K562 (cell line): Measurements from ENCODE around the gene ATF7IP. TPM values are rescaled to one million over a fixed set of nuclear protein-coding genes. Genes with fewer than 3 reads are reported as not detected.
A peak's percentile ranks its signal among the peaks of the same experiment; 100 is the strongest.

Experiments used
- ATAC-seq: fragments of 200-7000 bp; cut with Tn5 transposase; 3 replicates; pipeline ENCODE4 v1.9.1; 2020; ENCODE audit warnings: moderate library complexity
- BruUV-seq: library from RNA; stranded (reverse); fragments of 400-500 nt; replicated peaks from 2 replicates; lab custom pipeline; 2021; lab: Mats Ljungman, UMichigan
- CTCF ChIA-PET: fragments of 300-600 bp; formaldehyde crosslinking; extraction: SDS; loops from one replicate; lab custom pipeline; 2021; ENCODE audit warnings: low intra/inter-chr PET ratio; lab: Yijun Ruan, JAX
- POLR2A ChIA-PET: fragments of 300-600, 350-650 bp; sonication (Branson Sonifier 250); formaldehyde crosslinking; extraction: SDS; loops from one replicate; lab custom pipeline; 2021; ENCODE audit warnings: antibody characterized with exemption, inconsistent platforms; lab: Yijun Ruan, JAX
- DNase-seq, 4 experiments: peaks; one replicate each; pipeline versions ENCODE4 v3.0.0 to v3.0.0-alpha.2; 2011 to 2018; ENCODE audit warnings: low spot score in 3 of 4, mixed read lengths in 3 of 4; ENCODE audit errors: extremely low read depth in 1 of 4
- FAIRE-seq: peaks from 2 replicates; lab custom pipeline; 2011; peaks lifted over from hg19 to GRCh38; lab: Jason Lieb, UNC
- H2AFZ ChIP-seq: 2 replicates; pipeline ENCODE4 v1.6.0; 2011; ENCODE audit warnings: low read depth, low read length, control low read depth, inconsistent platforms
- H3K27ac ChIP-seq: fragments of 200-600 bp; 3 replicates; pipeline ENCODE4 v1.8.0; 2011; ENCODE audit warnings: low read depth, mild to moderate bottlenecking, control low read depth, inconsistent platforms, low read length, moderate library complexity, mixed read lengths; ENCODE audit errors: extremely low read depth
- H3K27me3 ChIP-seq, 2 experiments: fragments of 300-600 bp in 1 of 2; 2 replicates in 1 of 2; 3 replicates in 1 of 2; pipeline versions ENCODE4 v1.6.0 to v1.8.0; 2011; ENCODE audit warnings: inconsistent platforms in 2 of 2, low read length in 2 of 2, mild to moderate bottlenecking in 1 of 2, mixed read lengths in 1 of 2, moderate library complexity in 1 of 2; ENCODE audit not compliant: control insufficient read depth in 2 of 2, insufficient read depth in 2 of 2
- H3K36me3 ChIP-seq: fragments of 300-600 bp; 3 replicates; pipeline ENCODE4 v1.8.0; 2011; ENCODE audit warnings: mild to moderate bottlenecking, low read length, inconsistent platforms; ENCODE audit not compliant: control insufficient read depth, insufficient read depth
- H3K4me1 ChIP-seq, 2 experiments: fragments of 200-600 bp in 1 of 2; replicated peaks in 1 of 2; 2 replicates in 1 of 2; 3 replicates in 1 of 2; pipeline versions ENCODE4 v1.5.1 to v1.8.0; 2011; ENCODE audit warnings: inconsistent platforms in 2 of 2, low read length in 2 of 2, mild to moderate bottlenecking in 1 of 2, mixed read lengths in 1 of 2, moderate library complexity in 1 of 2; ENCODE audit not compliant: control insufficient read depth in 2 of 2, insufficient read depth in 2 of 2
- H3K4me2 ChIP-seq: 2 replicates; pipeline ENCODE4 v1.6.1; 2011; ENCODE audit warnings: low read length, control low read depth, inconsistent platforms, mixed read lengths; ENCODE audit not compliant: insufficient read depth
- H3K4me3 ChIP-seq: fragments of 200-600 bp; sonication (generic), shearing (Covaris generic); 2 replicates; pipeline ENCODE4 v1.5.1; 2016; ENCODE audit warnings: control low read depth, inconsistent platforms
- H3K79me2 ChIP-seq: fragments of 200-600 bp; 3 replicates; pipeline ENCODE4 v1.8.0; 2011; ENCODE audit warnings: low read length, inconsistent platforms; ENCODE audit not compliant: control insufficient read depth, insufficient read depth
- H3K9ac ChIP-seq, 2 experiments: 2 replicates each; pipeline versions ENCODE4 v1.6.0 to v1.6.1; 2011; ENCODE audit warnings: low read depth in 2 of 2, low read length in 2 of 2, control low read depth in 1 of 2, inconsistent platforms in 1 of 2, mild to moderate bottlenecking in 1 of 2, mixed read lengths in 1 of 2; ENCODE audit not compliant: insufficient read depth in 1 of 2
- H3K9me1 ChIP-seq: one replicate; pipeline ENCODE4 v1.6.0; 2011; ENCODE audit warnings: inconsistent platforms, mild to moderate bottlenecking, low read length, moderate library complexity; ENCODE audit not compliant: control insufficient read depth, insufficient read depth
- H3K9me3 ChIP-seq: replicated peaks from 2 replicates; pipeline ENCODE4 v1.5.1; 2011; ENCODE audit warnings: low read depth, low read length, inconsistent platforms; ENCODE audit not compliant: control insufficient read depth, insufficient read depth
- H4K20me1 ChIP-seq: replicated peaks from 2 replicates; pipeline ENCODE4 v1.6.1; 2011; ENCODE audit warnings: low read length, inconsistent platforms, mixed read lengths; ENCODE audit not compliant: control insufficient read depth, insufficient read depth
- CHD4 ChIP-seq: fragments of 200-600 bp; sonication (generic); IDR thresholded peaks from 3 replicates; pipeline ENCODE4 v1.6.1; 2012; ENCODE audit warnings: low read depth, mild to moderate bottlenecking, mixed read lengths, low read length, inconsistent platforms; ENCODE audit not compliant: insufficient read depth, insufficient replicate concordance, poor library complexity, severe bottlenecking
- EGR1 ChIP-seq: fragments of 450-650 bp; conservative IDR thresholded peaks from 2 replicates; pipeline ENCODE4 v1.6.1; 2017; ENCODE audit warnings: mild to moderate bottlenecking
- MTA3 ChIP-seq: fragments of 450-650 bp; formaldehyde crosslinking; IDR thresholded peaks from 2 replicates; pipeline ENCODE4 v1.6.1; 2017; ENCODE audit warnings: mild to moderate bottlenecking, borderline replicate concordance
- NCOA4 ChIP-seq: fragments of 450-650 bp; IDR thresholded peaks from 2 replicates; pipeline ENCODE4 v1.6.1; 2018; ENCODE audit warnings: mild to moderate bottlenecking; ENCODE audit not compliant: partially characterized antibody
- NR1H2 ChIP-seq: sonication (generic); formaldehyde crosslinking; IDR thresholded peaks from 2 replicates; pipeline ENCODE4 v1.4.0; 2020; ENCODE audit warnings: mild to moderate bottlenecking, missing genetic modification reagents
- POLR2B ChIP-seq: fragments of 450-650 bp; IDR thresholded peaks from 2 replicates; pipeline ENCODE4 v1.6.1; 2018; ENCODE audit warnings: low read depth; ENCODE audit not compliant: partially characterized antibody
- SNRNP70 ChIP-seq: fragments of 200-400 bp; formaldehyde crosslinking; optimal IDR thresholded peaks from 2 replicates; pipeline ENCODE3; 2017; ENCODE audit warnings: low read depth, low read length
- YBX1 ChIP-seq: fragments of 450-650 bp; IDR thresholded peaks from 2 replicates; pipeline ENCODE4 v1.7.1; 2016; ENCODE audit warnings: mild to moderate bottlenecking
- ZBTB17 ChIP-seq: fragments of 450-650 bp; formaldehyde crosslinking; IDR thresholded peaks from 2 replicates; pipeline ENCODE4 v1.4.0; 2020; ENCODE audit warnings: mild to moderate bottlenecking
- WGBS: fragments of 100-300 bp; shearing (Covaris generic); methylation state at CpG from one replicate; pipeline ENCODE4 v1.1.6; 2016; ENCODE audit warnings: low coverage, mixed read lengths; ENCODE audit not compliant: insufficient coverage; ENCODE audit errors: missing lambda C conversion rate; 5-methylcytosine and 5-hydroxymethylcytosine counted together
- in situ Hi-C: fragments of 300-500 bp; cut with MboI; formaldehyde crosslinking; loops from 4 replicates; pipeline ENCODE4 v1.15.0; 2018; ENCODE audit warnings: inconsistent platforms, mixed read lengths
- intact Hi-C: fragments of 100-400 bp; cut with micrococcal nuclease; formaldehyde crosslinking; loops from 2 replicates; pipeline ENCODE4 v1.14.2; 2022
- polyA plus RNA-seq, 8 experiments: library from polyadenylated mRNA; depleted of rRNA in 4 of 8; stranded (reverse) in 5 of 8; unstranded in 3 of 8; fragments of >200 nt; fragmentation: Nextera tagmentation in 2 of 8; fragmentation: Illumina TruSeq in 1 of 8; extraction: Ambion mirVana in 2 of 8; extraction: Trizol in 1 of 8; gene quantifications; 2 replicates each; pipeline versions ENCODE4 v1.2.1 to v1.2.3, GENCODE V29; 2011 to 2014; ENCODE audit warnings: inconsistent platforms in 1 of 8, missing spikeins in 1 of 8
- total RNA-seq, 7 experiments: library from RNA; depleted of rRNA in 6 of 7; stranded (reverse); fragments of >200 nt in 6 of 7; fragmentation: Illumina TruSeq in 2 of 7; extraction: Trizol in 2 of 7; gene quantifications; 2 replicates each; pipeline versions ENCODE4 v1.2.1 to v1.2.3, GENCODE V29; 2011 to 2021; ENCODE audit warnings: low replicate concordance in 1 of 7
- TF ChIP-seq, protein P1 (sequence below): sonication (generic); formaldehyde crosslinking; IDR thresholded peaks from 2 replicates; pipeline ENCODE4 v1.8.1; 2023; ENCODE audit warnings: mild to moderate bottlenecking, missing genetic modification reagents

Gene ATF7IP
- total and polyA plus RNA-seq, 9 of the 15 experiments (the other 6 are each of a cell fraction or from before 2014, with no cell fraction given) = 2.8 to 27.1 (median 11.0) TPM

DNA sequence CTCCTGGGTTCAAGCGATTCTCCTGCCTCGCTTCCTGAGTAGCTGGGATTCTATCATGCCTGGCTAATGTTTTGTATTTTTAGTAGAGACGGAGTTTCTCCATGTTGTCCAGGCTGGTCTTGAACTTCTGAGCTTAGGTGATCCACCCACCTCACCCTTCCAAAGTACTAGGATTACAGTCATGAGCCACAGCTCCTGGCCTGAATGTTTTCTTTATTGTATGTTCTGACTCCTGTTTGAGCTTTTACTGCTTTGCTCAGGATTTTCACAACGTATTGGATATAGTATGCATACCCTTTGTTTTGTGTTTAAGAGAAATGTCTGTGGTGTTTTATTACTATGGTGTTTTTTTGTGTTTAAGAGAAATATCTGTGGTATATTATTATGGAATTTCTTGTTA is 37.2 kb downstream of the ATF7IP start:
- no TSS peak for BruUV-seq
- in situ Hi-C loops = no loop called here
- Histone ChIP-seq H3K27ac (no peak overlapping the region), H3K4me1 (peaks cover 0 to 3% of the 10 kb centered on the region in 2 experiments; a peak in 2 of 5 replicates), H3K79me2 (peaks cover 100% of the 10 kb centered on the region), H3K9ac (no peak overlapping the region), H3K27me3 (no peaks in the 10 kb centered on the region), H3K9me1 (no peaks in the 10 kb centered on the region)
- no peak for FAIRE-seq
- ChIA-PET POLR2A (no interaction called here), CTCF (no interaction called here)
- no peak for DNase-seq
- peak; percentile 56 for ATAC-seq
- TF ChIP-seq POLR2B (no peak), EGR1 (no peak), NCOA4 (no peak), NR1H2 (CRISPR knock-in tag) (no peak), SNRNP70 (no peak), ZBTB17 (CRISPR knock-in tag) (no peak), MTA3 (no peak), YBX1 (no peak), CHD4 (no peak)
- TF ChIP-seq, protein P1, sequence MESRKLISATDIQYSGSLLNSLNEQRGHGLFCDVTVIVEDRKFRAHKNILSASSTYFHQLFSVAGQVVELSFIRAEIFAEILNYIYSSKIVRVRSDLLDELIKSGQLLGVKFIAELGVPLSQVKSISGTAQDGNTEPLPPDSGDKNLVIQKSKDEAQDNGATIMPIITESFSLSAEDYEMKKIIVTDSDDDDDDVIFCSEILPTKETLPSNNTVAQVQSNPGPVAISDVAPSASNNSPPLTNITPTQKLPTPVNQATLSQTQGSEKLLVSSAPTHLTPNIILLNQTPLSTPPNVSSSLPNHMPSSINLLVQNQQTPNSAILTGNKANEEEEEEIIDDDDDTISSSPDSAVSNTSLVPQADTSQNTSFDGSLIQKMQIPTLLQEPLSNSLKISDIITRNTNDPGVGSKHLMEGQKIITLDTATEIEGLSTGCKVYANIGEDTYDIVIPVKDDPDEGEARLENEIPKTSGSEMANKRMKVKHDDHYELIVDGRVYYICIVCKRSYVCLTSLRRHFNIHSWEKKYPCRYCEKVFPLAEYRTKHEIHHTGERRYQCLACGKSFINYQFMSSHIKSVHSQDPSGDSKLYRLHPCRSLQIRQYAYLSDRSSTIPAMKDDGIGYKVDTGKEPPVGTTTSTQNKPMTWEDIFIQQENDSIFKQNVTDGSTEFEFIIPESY (CRISPR knock-in tag) = no peak
- TF ChIP-seq, all 486 proteins: peak for 0
- Histone ChIP-seq H3K4me3 (no peak overlapping the region), H3K4me2 (no peak overlapping the region), H2AFZ (no peak overlapping the region), H3K9me3 (peaks cover 3% of the 10 kb centered on the region; the same call in 1 of the 2 replicates), H4K20me1 (no peaks in the 10 kb centered on the region), H3K36me3 (no peaks in the 10 kb centered on the region)
- intact Hi-C loops = no loop called here
- 74% methylated on average over 4 of the region's 4 CpGs for WGBS
